GM12872 (cell line): Measurements from ENCODE around the gene CDADC1.

Experiments
- TF ChIP-seq, protein P1 (sequence below): IDR thresholded peaks from 3 replicates; pipeline ENCODE4 v1.5.1; 2011; ENCODE audit warnings: low read depth, mild to moderate bottlenecking, low read length, moderate library complexity; ENCODE audit not compliant: insufficient read depth

CDADC1 gene

DNA sequence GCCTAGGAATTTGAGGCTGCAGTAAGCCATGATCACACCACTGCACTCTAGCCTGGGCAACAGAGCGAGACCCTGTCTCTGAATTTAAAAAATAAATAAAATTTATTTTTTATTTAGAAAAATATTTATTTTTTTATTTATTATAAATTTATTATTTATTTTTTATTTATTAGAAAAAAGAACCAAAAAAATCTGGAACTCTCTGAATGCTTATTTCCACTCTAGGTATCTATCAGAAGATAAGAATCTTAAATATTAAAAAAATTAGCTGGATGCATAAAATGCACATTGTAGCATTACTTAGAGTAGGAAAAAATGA lies 82.8 kb downstream of the CDADC1 start:
- TF ChIP-seq, protein P1, sequence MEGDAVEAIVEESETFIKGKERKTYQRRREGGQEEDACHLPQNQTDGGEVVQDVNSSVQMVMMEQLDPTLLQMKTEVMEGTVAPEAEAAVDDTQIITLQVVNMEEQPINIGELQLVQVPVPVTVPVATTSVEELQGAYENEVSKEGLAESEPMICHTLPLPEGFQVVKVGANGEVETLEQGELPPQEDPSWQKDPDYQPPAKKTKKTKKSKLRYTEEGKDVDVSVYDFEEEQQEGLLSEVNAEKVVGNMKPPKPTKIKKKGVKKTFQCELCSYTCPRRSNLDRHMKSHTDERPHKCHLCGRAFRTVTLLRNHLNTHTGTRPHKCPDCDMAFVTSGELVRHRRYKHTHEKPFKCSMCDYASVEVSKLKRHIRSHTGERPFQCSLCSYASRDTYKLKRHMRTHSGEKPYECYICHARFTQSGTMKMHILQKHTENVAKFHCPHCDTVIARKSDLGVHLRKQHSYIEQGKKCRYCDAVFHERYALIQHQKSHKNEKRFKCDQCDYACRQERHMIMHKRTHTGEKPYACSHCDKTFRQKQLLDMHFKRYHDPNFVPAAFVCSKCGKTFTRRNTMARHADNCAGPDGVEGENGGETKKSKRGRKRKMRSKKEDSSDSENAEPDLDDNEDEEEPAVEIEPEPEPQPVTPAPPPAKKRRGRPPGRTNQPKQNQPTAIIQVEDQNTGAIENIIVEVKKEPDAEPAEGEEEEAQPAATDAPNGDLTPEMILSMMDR: no peak

DNA sequence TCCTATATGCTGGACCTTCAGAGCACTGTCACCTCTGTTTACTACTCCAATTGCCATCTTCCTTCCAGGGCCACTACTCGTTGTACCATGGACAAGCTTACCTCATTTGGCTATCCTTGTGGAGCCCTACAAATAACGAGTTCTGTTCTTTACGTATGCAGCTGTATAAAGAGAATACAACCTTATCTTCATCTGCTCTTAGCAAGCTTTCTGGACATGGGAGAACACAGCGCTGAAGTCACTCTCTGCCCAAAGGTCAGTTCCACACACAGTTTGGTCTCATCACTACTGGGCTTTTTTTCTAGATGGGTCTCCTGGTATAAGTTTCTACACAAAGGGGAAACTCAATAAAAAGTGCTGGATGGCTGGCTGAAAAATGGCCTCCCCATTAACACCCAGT lies 88.9 kb downstream of the CDADC1 start:
- TF ChIP-seq, protein P1: no peak

DNA sequence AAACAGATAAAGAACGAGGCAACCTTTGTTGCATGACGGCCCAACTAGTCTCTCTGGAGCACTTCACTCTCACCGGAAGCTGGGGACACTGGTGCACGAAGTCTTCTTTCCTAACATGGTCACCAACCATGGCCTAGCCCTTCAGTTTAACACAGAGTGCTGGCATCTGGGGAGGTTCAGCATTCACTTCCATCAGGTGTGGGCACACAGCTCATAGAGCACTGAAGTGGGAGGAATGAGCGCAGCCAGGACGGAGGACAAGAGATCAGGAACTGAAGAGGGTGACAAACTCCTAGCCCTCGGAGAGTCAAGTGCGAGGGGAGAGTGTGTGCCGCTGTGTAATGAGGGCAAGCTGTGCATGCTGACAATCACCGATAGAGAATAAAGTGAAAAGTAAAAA lies 92.4 kb downstream of the CDADC1 start:
- TF ChIP-seq, protein P1: no peak

DNA sequence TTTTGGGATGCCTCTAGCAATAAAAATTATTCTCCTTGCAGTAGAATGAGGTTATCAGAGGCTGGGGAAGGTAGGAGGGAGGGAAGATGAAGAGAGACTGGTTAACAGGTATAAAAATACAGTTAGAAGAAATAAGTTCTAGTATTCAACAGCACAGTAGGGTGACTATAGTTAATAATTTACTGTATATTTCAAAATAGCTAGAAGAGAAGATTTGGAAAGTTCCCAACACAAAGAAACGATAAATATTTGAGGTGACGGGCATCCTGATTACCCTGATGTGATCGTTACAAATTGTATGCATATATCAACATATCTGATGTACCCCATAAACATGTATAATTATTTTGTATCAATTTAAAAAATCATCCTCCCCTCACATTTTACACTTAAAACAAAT lies 93.8 kb downstream of the CDADC1 start:
- TF ChIP-seq, protein P1: no peak

DNA sequence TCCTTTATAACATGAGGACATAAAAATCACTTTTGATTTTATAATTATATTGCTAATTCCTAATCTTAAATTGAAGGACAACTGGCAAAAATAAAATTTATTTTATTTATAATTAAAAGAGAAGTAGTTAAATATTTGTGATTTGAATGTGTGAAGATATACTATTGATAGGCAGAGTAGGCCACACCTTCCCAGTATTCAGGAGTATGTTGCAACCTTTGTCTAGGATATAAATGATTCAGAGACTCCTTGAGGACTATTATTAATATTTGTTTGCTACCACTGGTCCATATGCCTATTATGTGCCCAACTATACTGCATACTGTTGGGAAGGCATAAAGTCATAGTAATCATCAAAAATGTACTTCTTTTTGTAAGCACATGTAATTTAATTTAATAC lies 94.2 kb downstream of the CDADC1 start:
- TF ChIP-seq, protein P1: no peak

DNA sequence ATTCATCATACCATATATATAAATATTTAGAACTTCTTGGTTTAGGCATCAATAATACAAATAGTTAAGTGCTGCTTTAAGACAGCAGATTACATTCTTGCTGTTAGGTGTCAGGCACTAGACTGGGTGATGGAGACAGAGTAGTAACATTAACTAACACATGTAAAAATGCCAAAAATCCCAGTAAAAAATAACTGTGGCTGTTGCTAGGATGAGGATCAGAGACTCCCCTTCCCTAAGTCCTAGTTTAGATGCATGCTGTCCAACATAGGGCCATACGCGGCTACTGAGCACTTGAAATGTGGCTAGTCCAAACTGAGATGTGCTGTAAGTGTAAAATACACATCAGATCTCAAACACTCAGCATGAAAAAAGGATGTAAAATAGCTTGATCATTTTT lies 94.7 kb downstream of the CDADC1 start:
- TF ChIP-seq, protein P1: no peak
